ENCODE data around the gene TMEM198.

TMEM198 gene

GRCh38 chr2:219508971-219509779 is 34.7 kb upstream of the TMEM198 start:
- in situ Hi-C loops (cut with HindIII; ENCODE audit: low sequenced_read_pairs) = loop anchor here (5.0 kb wide), 1 partner anchor 37 kb away; no protein-coding TSS in a partner anchor

- in situ Hi-C loops (cut with HindIII; ENCODE audit: low sequenced_read_pairs) = loop anchor here (5.0 kb wide), 1 partner anchor 38 kb away; no protein-coding TSS in a partner anchor
Observed at GRCh38 chr2:219509780-219510511, 33.9 kb upstream of the TMEM198 start.

GRCh38 chr2:219510512-219511135 is 33.2 kb upstream of the TMEM198 start:
- in situ Hi-C loops (cut with HindIII; ENCODE audit: low sequenced_read_pairs) = no loop called here

- in situ Hi-C loops (cut with HindIII; ENCODE audit: low sequenced_read_pairs) = no loop called here
Observed at GRCh38 chr2:219511547-219512325, 32.1 kb upstream of the TMEM198 start.

- in situ Hi-C loops (cut with HindIII; ENCODE audit: low sequenced_read_pairs) = no loop called here
Observed at GRCh38 chr2:219512524-219513216, 31.2 kb upstream of the TMEM198 start.

- in situ Hi-C loops (cut with HindIII; ENCODE audit: low sequenced_read_pairs) = no loop called here
Observed at GRCh38 chr2:219513787-219514186, 30.0 kb upstream of the TMEM198 start.

- in situ Hi-C loops (cut with HindIII; ENCODE audit: low sequenced_read_pairs) = no loop called here
Observed at GRCh38 chr2:219514196-219514761, 29.5 kb upstream of the TMEM198 start, which contains the start of gene ASIC4. TSS of gene ASIC4 (plus strand) at chr2:219514482. CDS start at chr2:219514725, 243 bp downstream.

- in situ Hi-C loops (cut with HindIII; ENCODE audit: low sequenced_read_pairs) = no loop called here
Observed at GRCh38 chr2:219514836-219515235, 29.0 kb upstream of the TMEM198 start.

- in situ Hi-C loops (cut with HindIII; ENCODE audit: low sequenced_read_pairs) = no loop called here
Observed at GRCh38 chr2:219515874-219516629, 27.8 kb upstream of the TMEM198 start.

- in situ Hi-C loops (cut with HindIII; ENCODE audit: low sequenced_read_pairs) = no loop called here
Observed at GRCh38 chr2:219516888-219517287, 26.9 kb upstream of the TMEM198 start.

- in situ Hi-C loops (cut with HindIII; ENCODE audit: low sequenced_read_pairs) = no loop called here
Observed at GRCh38 chr2:219517954-219518778, 25.7 kb upstream of the TMEM198 start.

- in situ Hi-C loops (cut with HindIII; ENCODE audit: low sequenced_read_pairs) = no loop called here
Observed at GRCh38 chr2:219519526-219519916, 24.3 kb upstream of the TMEM198 start.

GRCh38 chr2:219520079-219520478 is 23.7 kb upstream of the TMEM198 start:
- in situ Hi-C loops (cut with HindIII; ENCODE audit: low sequenced_read_pairs) = no loop called here

- in situ Hi-C loops (cut with HindIII; ENCODE audit: low sequenced_read_pairs) = no loop called here
Observed at GRCh38 chr2:219521066-219521880, 22.6 kb upstream of the TMEM198 start.

- in situ Hi-C loops (cut with HindIII; ENCODE audit: low sequenced_read_pairs) = no loop called here
Observed at GRCh38 chr2:219522111-219523030, 21.5 kb upstream of the TMEM198 start.

- in situ Hi-C loops (cut with HindIII; ENCODE audit: low sequenced_read_pairs) = no loop called here
Observed at GRCh38 chr2:219523031-219523671, 20.7 kb upstream of the TMEM198 start.
